Activated T-cell treated with anti-CD3 and anti-CD28 coated beads, Interleukin-2, amount 50 U/mL, for 24 hours (primary cell): Measurements from ENCODE around the gene RFPL4A.
"Not testable (repeated sequence)": the region's sequence is repeated elsewhere in the genome, so short reads cannot be mapped to it uniquely, and the experiment has no call there.

Source experiments
- DNase-seq: peaks from one replicate; pipeline ENCODE4 v3.0.0-alpha.2; 2020
- H3K27ac Mint-ChIP-seq: 2 replicates; pipeline ENCODE4 v1.8.0; 2020; ENCODE audit warnings: mild to moderate bottlenecking, mixed read lengths
- H3K27me3 Mint-ChIP-seq: 2 replicates; pipeline ENCODE4 v1.8.0; 2020; ENCODE audit warnings: mixed read lengths
- H3K36me3 Mint-ChIP-seq: 2 replicates; pipeline ENCODE4 v1.8.0; 2020; ENCODE audit warnings: low read depth, mixed read lengths
- H3K4me1 Mint-ChIP-seq: 2 replicates; pipeline ENCODE4 v1.8.0; 2020; ENCODE audit warnings: low read depth, mixed read lengths
- H3K4me3 Mint-ChIP-seq: 2 replicates; pipeline ENCODE4 v1.8.0; 2020; ENCODE audit warnings: mild to moderate bottlenecking, moderate library complexity, mixed read lengths
- H3K9me3 Mint-ChIP-seq: 2 replicates; pipeline ENCODE4 v1.8.0; 2020; ENCODE audit warnings: mixed read lengths

The RFPL4A gene

DNA sequence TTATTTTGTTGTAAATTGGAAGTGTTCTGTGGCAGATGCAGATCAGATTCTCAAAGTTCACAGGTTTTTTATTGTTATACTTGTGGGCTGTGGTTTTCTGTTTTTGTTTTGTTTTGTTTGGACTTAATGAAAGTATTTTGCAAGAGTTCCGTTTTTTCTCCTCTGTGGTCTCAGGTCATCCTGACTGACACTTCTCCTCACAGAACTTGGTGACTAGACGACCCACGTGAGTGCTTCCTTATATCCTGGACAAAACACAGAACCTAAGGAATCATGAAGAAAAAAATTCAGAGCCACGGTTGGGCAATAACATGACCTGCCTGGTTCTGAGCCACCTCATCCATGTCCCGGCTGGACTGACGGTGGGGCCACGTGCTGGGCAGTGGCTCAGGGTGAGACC is 7.6 kb downstream of the RFPL4A start:
- peaks cover 2% of the 10 kb centered on the region for H3K9me3 Mint-ChIP-seq
- H3K27ac Mint-ChIP-seq: no peak overlapping the region
- no peak for DNase-seq
- H3K4me3 Mint-ChIP-seq: no peak overlapping the region
- no peaks in the 10 kb centered on the region for H3K4me1 Mint-ChIP-seq
- H3K27me3 Mint-ChIP-seq: peaks cover 39% of the 10 kb centered on the region
- H3K36me3 Mint-ChIP-seq: no peaks in the 10 kb centered on the region

DNA sequence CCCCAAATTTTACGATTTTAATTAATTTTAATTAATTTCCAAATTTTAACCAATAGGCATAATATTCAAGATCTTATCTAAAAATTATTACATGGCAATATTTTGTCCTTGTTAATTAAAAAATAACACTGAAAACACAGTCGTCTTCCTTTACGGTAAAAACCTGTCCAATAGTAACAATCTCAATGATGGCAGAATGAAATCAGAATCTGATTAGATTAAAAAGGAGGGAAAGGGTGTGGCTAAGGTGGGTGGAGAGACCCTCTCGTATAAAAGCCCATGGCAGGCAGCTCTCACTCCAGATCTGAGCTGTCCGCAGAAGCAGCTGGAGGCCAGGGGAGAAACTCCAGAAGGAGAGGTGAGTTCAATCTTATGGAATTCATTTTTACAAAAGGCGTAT is 9.9 kb downstream of the RFPL4A start, which contains the start of gene RFPL4AL1:
RFPL4AL1 (plus strand) TSS at position 301 of the 400 bp plus-strand sequence. CDS start 2,687 bp downstream, outside the sequence.
- H3K9me3 Mint-ChIP-seq, H3K4me1 Mint-ChIP-seq, H3K4me3 Mint-ChIP-seq, H3K36me3 Mint-ChIP-seq, H3K27ac Mint-ChIP-seq, DNase-seq: not testable (repeated sequence)
- peaks cover 45% of the 10 kb centered on the region for H3K27me3 Mint-ChIP-seq

DNA sequence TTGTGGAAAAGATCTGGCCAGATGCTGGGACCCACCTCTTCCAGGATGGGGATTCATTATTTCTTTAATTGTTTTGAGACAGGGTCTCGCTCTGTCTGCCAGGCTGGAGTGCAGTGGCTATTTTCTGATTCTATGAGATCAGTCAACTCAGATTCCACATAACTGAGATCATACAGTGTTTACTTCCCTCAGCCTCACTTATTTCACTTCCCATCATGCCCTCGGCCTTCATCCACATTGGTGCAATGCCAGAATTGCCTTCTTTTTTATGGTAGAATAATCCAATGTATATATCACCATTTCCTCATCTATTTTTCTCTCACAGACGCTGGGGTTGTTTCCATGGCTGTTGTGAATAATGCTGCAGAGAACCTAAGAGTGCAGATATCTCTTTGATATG is 10.7 kb downstream of the RFPL4A start:
- H3K36me3 Mint-ChIP-seq, H3K27ac Mint-ChIP-seq, H3K9me3 Mint-ChIP-seq, H3K4me3 Mint-ChIP-seq, H3K4me1 Mint-ChIP-seq, DNase-seq: not testable (repeated sequence)
- H3K27me3 Mint-ChIP-seq: peaks cover 42% of the 10 kb centered on the region

DNA sequence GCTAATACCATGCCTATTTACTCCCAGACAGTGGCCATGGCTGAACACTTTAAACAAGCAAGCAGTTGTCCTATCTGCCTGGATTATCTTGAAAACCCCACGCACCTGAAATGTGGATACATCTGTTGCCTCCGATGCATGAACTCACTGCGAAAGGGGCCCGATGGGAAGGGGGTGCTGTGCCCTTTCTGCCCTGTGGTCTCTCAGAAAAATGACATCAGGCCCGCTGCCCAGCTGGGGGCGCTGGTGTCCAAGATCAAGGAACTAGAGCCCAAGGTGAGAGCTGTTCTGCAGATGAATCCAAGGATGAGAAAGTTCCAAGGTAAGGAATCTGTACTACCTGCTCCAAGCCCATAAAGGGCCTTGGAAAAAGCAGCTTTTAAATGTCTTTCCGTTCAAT is 18.6 kb downstream of the RFPL4A start:
- Mint-ChIP-seq H3K27ac (no peak overlapping the region), H3K27me3 (peaks cover 49% of the 10 kb centered on the region), H3K4me3 (no peak overlapping the region), H3K9me3 (no peaks in the 10 kb centered on the region), H3K4me1 (no peaks in the 10 kb centered on the region), H3K36me3 (no peaks in the 10 kb centered on the region)
- DNase-seq: no peak

DNA sequence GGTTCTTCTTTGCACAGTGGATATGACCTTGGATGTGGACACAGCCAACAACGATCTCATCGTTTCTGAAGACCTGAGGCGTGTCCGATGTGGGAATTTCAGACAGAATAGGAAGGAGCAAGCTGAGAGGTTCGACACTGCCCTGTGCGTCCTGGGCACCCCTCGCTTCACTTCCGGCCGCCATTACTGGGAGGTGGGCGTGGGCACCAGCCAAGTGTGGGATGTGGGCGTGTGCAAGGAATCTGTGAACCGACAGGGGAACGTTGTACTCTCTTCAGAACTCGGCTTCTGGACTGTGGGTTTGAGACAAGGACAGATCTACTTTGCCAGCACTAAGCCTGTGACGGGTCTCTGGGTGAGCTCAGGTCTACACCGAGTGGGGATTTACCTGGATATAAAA is 19.4 kb downstream of the RFPL4A start:
- Mint-ChIP-seq H3K27ac (no peak overlapping the region), H3K4me3 (no peak overlapping the region), H3K9me3 (no peaks in the 10 kb centered on the region), H3K36me3 (no peaks in the 10 kb centered on the region), H3K4me1 (no peaks in the 10 kb centered on the region), H3K27me3 (peaks cover 51% of the 10 kb centered on the region)
- no peak for DNase-seq

DNA sequence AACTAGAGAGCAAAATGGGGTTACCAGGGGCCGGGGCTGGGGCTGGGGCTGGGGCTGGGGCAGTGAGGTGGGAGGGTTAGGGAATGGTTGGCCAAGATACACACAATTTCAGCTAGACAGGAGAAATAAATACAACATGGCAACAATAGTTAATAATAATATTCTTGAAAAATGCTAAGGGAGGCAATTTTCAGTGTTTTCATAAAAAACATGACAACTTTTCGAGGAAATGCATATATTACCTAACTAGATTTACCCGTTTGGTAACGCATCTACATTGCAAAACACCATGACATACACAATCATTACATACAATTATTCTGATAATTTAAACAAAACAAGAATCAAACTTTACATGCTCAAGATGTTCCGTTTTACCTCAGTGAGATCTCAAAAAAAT is 22.2 kb downstream of the RFPL4A start:
- no peaks in the 10 kb centered on the region for H3K9me3 Mint-ChIP-seq
- peaks cover 41% of the 10 kb centered on the region for H3K27me3 Mint-ChIP-seq
- H3K27ac Mint-ChIP-seq: no peak overlapping the region
- no peaks in the 10 kb centered on the region for H3K36me3 Mint-ChIP-seq
- DNase-seq: no peak
- no peaks in the 10 kb centered on the region for H3K4me1 Mint-ChIP-seq
- H3K4me3 Mint-ChIP-seq: no peak overlapping the region

DNA sequence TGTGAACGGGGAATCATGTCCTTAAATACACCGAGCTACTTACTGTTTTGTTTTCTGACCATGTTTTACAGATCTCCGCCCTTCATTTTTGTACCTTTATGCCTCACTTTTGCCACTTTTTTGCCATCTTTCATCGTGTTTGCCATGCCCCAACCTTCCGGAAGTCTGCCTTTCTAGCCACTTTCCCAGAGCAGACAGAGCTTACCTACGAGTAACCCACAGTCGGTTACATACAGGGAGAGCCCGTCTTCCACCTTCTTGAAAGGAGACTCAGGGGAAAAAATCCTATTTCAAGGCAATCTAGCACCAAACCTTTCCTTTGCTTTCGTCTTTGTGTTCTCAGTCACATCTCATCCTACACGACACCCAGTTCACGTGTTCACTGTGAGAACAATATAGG is 36.1 kb downstream of the RFPL4A start:
- H3K27ac Mint-ChIP-seq: no peak overlapping the region
- no peaks in the 10 kb centered on the region for H3K4me1 Mint-ChIP-seq
- H3K4me3 Mint-ChIP-seq: no peak overlapping the region
- DNase-seq: no peak
- H3K36me3 Mint-ChIP-seq: no peaks in the 10 kb centered on the region
- no peaks in the 10 kb centered on the region for H3K9me3 Mint-ChIP-seq
- peaks cover 11% of the 10 kb centered on the region for H3K27me3 Mint-ChIP-seq

DNA sequence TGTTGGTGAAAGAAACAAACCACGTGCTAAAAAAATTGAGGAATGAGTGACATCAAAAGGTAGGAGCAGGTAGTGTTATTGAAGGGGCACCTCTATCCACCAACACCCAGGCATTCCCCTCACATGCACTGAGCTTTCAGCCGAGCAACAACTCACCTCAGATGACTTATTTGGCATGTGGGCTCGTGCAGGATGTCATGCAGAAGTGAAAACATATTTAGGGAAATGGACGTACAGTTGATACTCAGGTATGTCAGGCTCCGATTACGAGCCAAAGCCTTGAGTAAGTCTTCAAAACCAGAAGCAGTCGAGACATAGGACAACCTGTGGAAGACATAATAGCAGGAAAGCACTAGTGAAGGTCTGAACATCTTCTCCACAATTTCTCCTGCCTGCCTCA is 42.5 kb downstream of the RFPL4A start:
- Mint-ChIP-seq H3K9me3 (peaks cover 3% of the 10 kb centered on the region), H3K36me3 (no peaks in the 10 kb centered on the region), H3K27me3 (peaks cover 11% of the 10 kb centered on the region), H3K4me3 (no peak overlapping the region), H3K27ac (no peak overlapping the region), H3K4me1 (no peaks in the 10 kb centered on the region)
- DNase-seq: no peak

DNA sequence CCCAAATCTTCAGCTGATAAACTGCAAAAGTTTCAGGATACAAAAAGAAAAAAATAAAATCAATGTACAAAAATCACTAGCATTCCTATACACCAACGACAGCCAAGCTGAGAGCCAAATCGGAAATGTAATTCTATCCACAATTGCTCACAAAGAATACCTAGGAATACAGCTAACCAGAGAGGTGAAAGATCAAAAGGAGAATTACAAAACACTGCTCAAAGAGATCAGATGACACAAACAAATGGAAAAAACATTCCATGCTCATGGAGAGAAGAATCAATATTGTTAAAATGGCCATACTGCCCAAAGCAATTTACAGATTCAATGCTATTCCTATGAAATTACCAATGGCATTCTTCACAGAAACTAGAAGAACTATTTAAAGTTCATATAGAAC is 43.4 kb downstream of the RFPL4A start:
- H3K27me3 Mint-ChIP-seq: peaks cover 11% of the 10 kb centered on the region
- DNase-seq: no peak
- H3K4me1 Mint-ChIP-seq: no peaks in the 10 kb centered on the region
- H3K4me3 Mint-ChIP-seq: no peak overlapping the region
- no peak overlapping the region for H3K27ac Mint-ChIP-seq
- H3K36me3 Mint-ChIP-seq: no peaks in the 10 kb centered on the region
- H3K9me3 Mint-ChIP-seq: peaks cover 10% of the 10 kb centered on the region

DNA sequence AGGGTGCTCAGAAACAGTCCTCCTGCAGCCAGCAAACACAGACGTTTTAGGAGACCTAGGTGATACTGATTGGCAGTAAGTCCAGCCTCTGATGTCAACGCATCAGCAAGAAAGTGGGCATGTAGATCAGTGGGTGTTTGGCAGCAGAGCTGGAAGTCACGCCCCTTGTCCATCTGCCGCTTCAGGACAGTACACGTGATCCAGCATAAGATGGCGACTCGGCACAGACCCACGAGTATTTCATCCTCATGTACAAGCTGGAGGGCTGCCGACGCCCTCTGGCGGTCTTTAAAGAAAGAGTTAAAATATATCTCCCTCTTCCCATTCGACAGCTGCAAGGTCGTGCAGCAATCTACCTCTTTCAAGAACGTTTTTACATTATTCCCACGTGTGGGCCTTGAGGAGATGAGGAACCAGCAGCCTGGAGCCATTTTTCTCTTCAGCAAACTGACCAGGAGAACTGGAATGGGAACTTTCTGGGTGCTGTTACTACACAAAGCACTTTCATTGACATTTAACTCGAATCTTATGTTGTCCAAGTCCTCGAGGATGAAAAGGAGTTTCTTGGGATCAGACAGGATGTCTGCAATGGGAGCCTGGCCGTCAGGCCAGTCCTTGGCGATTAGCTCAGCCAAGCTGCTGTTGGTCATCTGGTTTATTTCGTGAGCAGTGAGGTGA is 50.6 kb downstream of the RFPL4A start:
- H3K4me3 Mint-ChIP-seq: no peak overlapping the region
- peaks cover 22% of the 10 kb centered on the region for H3K9me3 Mint-ChIP-seq
- peaks cover 22% of the 10 kb centered on the region for H3K27me3 Mint-ChIP-seq
- no peaks in the 10 kb centered on the region for H3K36me3 Mint-ChIP-seq
- peak; percentile 41 for DNase-seq
- no peak overlapping the region for H3K27ac Mint-ChIP-seq
- H3K4me1 Mint-ChIP-seq: peaks cover 2% of the 10 kb centered on the region

DNA sequence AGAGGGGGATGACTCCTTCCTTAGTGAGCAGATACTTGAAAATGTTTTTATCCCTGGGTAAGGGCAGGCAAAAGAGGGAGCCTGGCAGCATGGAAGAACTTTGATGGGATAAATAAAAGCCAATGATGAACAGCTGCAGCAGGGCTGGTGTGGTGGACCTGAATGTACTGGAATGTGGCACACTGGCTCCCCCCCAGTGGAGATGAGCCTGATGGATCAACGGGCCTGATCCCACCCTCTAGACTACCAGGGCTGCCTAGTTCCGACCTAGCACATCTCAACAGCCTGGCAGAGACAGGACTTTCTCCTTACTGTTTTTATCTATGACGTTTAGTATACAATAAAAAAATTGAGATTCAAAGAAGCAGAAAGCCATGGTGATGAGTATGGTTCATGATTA is 52.4 kb downstream of the RFPL4A start:
- Mint-ChIP-seq H3K36me3 (no peaks in the 10 kb centered on the region), H3K9me3 (peaks cover 19% of the 10 kb centered on the region), H3K4me3 (no peak overlapping the region), H3K4me1 (peaks cover 2% of the 10 kb centered on the region), H3K27me3 (peaks cover 22% of the 10 kb centered on the region), H3K27ac (no peak overlapping the region)
- DNase-seq: no peak

DNA sequence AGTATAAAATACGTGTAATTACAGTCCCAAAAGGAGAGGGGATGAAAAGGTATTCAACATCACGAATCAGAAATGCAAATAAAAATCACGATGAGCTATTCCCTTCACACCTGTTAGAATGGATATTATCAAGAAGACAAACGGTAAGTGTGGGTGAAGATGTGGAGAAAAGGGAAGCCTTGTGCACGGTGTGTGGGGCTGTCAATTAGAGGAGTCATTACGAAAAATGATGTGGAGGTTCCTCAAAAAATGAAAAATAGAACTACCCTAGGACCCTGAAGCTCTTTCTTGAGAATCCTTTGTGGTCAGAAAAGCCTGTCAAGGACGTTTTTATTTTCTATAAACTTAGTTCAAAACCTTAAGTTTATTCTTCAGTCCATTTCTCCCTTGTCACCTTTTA is 53.6 kb downstream of the RFPL4A start:
- Mint-ChIP-seq H3K27ac (no peak overlapping the region), H3K4me1 (peaks cover 2% of the 10 kb centered on the region), H3K27me3 (peaks cover 22% of the 10 kb centered on the region), H3K9me3 (peaks cover 11% of the 10 kb centered on the region), H3K4me3 (no peak overlapping the region), H3K36me3 (no peaks in the 10 kb centered on the region)
- no peak for DNase-seq
